K562 (cell line): Measurements from ENCODE around the gene ABHD16A. TPM values are rescaled to one million over a fixed set of nuclear protein-coding genes. Genes with fewer than 3 reads are reported as not detected.
A peak's percentile ranks its signal among the peaks of the same experiment; 100 is the strongest.

Experiments
- FOXA1 ChIP-seq: fragments of 450-650 bp; IDR thresholded peaks from 2 replicates; pipeline ENCODE4 v1.6.1; 2016; ENCODE audit warnings: mild to moderate bottlenecking, borderline replicate concordance
- GTF2A2 ChIP-seq: IDR thresholded peaks from 2 replicates; pipeline ENCODE4 v1.6.1; 2016; ENCODE audit warnings: mild to moderate bottlenecking, missing genetic modification characterization, missing compliant biosample characterization
- NR3C1 ChIP-seq: sonication (generic); formaldehyde crosslinking; IDR thresholded peaks from 2 replicates; pipeline ENCODE4 v1.8.1; 2022; ENCODE audit warnings: missing genetic modification reagents
- POLR2G ChIP-seq: fragments of 200-400 bp; formaldehyde crosslinking; IDR thresholded peaks from 2 replicates; pipeline ENCODE4 v1.6.1; 2017; ENCODE audit warnings: low read depth, mild to moderate bottlenecking, antibody characterized with exemption, low read length, moderate library complexity
- PTTG1 ChIP-seq: fragments of 450-650 bp; IDR thresholded peaks from 2 replicates; pipeline ENCODE4 v1.6.1; 2016; ENCODE audit warnings: low read depth, mild to moderate bottlenecking, missing genetic modification characterization, missing compliant biosample characterization
- RB1 ChIP-seq: fragments of 450-650 bp; IDR thresholded peaks from 2 replicates; pipeline ENCODE4 v1.6.1; 2017; ENCODE audit warnings: low read depth, mild to moderate bottlenecking
- RBFOX2 ChIP-seq: fragments of 200-400 bp; formaldehyde crosslinking; IDR thresholded peaks from 2 replicates; pipeline ENCODE4 v1.6.1; 2017; ENCODE audit warnings: low read depth, mild to moderate bottlenecking, low read length, moderate library complexity
- RBM17 ChIP-seq: fragments of 200-400 bp; formaldehyde crosslinking; IDR thresholded peaks from 2 replicates; pipeline ENCODE4 v1.6.1; 2017; ENCODE audit warnings: low read depth, mild to moderate bottlenecking, low read length, borderline replicate concordance
- RBM39 ChIP-seq: fragments of 200-400 bp; formaldehyde crosslinking; optimal IDR thresholded peaks from 2 replicates; pipeline ENCODE3; 2018; ENCODE audit warnings: low read depth, low read length
- SRSF7 ChIP-seq: fragments of 200-400 bp; formaldehyde crosslinking; optimal IDR thresholded peaks from 2 replicates; pipeline ENCODE3; 2017; ENCODE audit warnings: mild to moderate bottlenecking, low read depth, low read length
- STAT6 ChIP-seq: sonication (generic); formaldehyde crosslinking; IDR thresholded peaks from 2 replicates; pipeline ENCODE4 v1.8.1; 2023; ENCODE audit warnings: mild to moderate bottlenecking, missing genetic modification reagents
- THRB ChIP-seq: fragments of 450-650 bp; formaldehyde crosslinking; conservative IDR thresholded peaks from 2 replicates; pipeline ENCODE4 v1.4.0; 2022; ENCODE audit warnings: mild to moderate bottlenecking, missing genetic modification characterization
- VEZF1 ChIP-seq: fragments of 200-800 bp; sonication (Bioruptor generic); IDR thresholded peaks from 2 replicates; pipeline ENCODE4 v1.6.1; 2017; ENCODE audit warnings: missing genetic modification characterization, missing compliant biosample characterization
- WHSC1 ChIP-seq: IDR thresholded peaks from one replicate; pipeline ENCODE4 v1.6.1; 2012; ENCODE audit warnings: low read length, control low read depth, inconsistent platforms
- XRCC3 ChIP-seq: fragments of 450-650 bp; IDR thresholded peaks from 2 replicates; pipeline ENCODE4 v1.6.1; 2017; ENCODE audit warnings: mild to moderate bottlenecking, moderate library complexity
- ZNF174 ChIP-seq: fragments of 250-450 bp; sonication (Bioruptor Pico); IDR thresholded peaks from 2 replicates; pipeline ENCODE4 v1.4.0; 2020; ENCODE audit warnings: mild to moderate bottlenecking
- ZNF274 ChIP-seq: IDR thresholded peaks from 2 replicates; pipeline ENCODE4 v1.6.1; 2011; ENCODE audit warnings: low read depth, mild to moderate bottlenecking, low read length, moderate library complexity, borderline replicate concordance
- ZNF431 ChIP-seq: sonication (generic); formaldehyde crosslinking; IDR thresholded peaks from 2 replicates; pipeline ENCODE4 v1.8.0; 2022; ENCODE audit warnings: mild to moderate bottlenecking, missing genetic modification reagents
- ZNF740 ChIP-seq, 3 experiments: fragments of 200-800 bp in 1 of 3; sonication (Bioruptor generic) in 1 of 3; sonication (generic) in 1 of 3; formaldehyde crosslinking in 1 of 3; IDR thresholded peaks; 2 replicates each; pipeline versions ENCODE4 v1.6.1 to v1.8.0; 2016 to 2022; ENCODE audit warnings: mild to moderate bottlenecking in 2 of 3, missing compliant biosample characterization in 2 of 3, missing genetic modification characterization in 2 of 3, missing genetic modification reagents in 1 of 3
- polyA plus RNA-seq, 8 experiments: library from polyadenylated mRNA; depleted of rRNA in 4 of 8; stranded (reverse) in 5 of 8; unstranded in 3 of 8; fragments of >200 nt; fragmentation: Nextera tagmentation in 2 of 8; fragmentation: Illumina TruSeq in 1 of 8; extraction: Ambion mirVana in 2 of 8; extraction: Trizol in 1 of 8; gene quantifications; 2 replicates each; pipeline versions ENCODE4 v1.2.1 to v1.2.3, GENCODE V29; 2011 to 2014; ENCODE audit warnings: inconsistent platforms in 1 of 8, missing spikeins in 1 of 8
- total RNA-seq, 7 experiments: library from RNA; depleted of rRNA in 6 of 7; stranded (reverse); fragments of >200 nt in 6 of 7; fragmentation: Illumina TruSeq in 2 of 7; extraction: Trizol in 2 of 7; gene quantifications; 2 replicates each; pipeline versions ENCODE4 v1.2.1 to v1.2.3, GENCODE V29; 2011 to 2021; ENCODE audit warnings: low replicate concordance in 1 of 7

Gene ABHD16A
- total and polyA plus RNA-seq, 9 of the 15 experiments (the other 6 are each of a cell fraction or from before 2014, with no cell fraction given), result 25.8 to 120 (median 81.6) TPM

GRCh38 chr6:31691564-31692108 is 11.5 kb downstream of the ABHD16A start (continued):
- no peak for TF ChIP-seq FOXA1
- no peak for TF ChIP-seq ZNF274
- no peak for TF ChIP-seq XRCC3
- TF ChIP-seq ZNF431 (CRISPR knock-in tag), result no peak
- TF ChIP-seq NR3C1 (CRISPR knock-in tag), result no peak
- TF ChIP-seq GTF2A2 (tag), result 0 out of 2 replicates have a peak, but pooled peaks have one; percentile 27
- peak; percentile 30; the same call in 1 of the 2 replicates for TF ChIP-seq VEZF1 (CRISPR knock-in tag)
- TF ChIP-seq ZNF174 (CRISPR knock-in tag), result no peak
- TF ChIP-seq STAT6, result peak; percentile 53; the same call in 1 of the 2 replicates
- no peak for TF ChIP-seq RBM17
- TF ChIP-seq THRB, result no peak
- TF ChIP-seq SRSF7, result no peak
- TF ChIP-seq ZNF740 (CRISPR knock-in tag; IDR thresholded peaks at IDR 0.05), result no peak
- TF ChIP-seq ZNF740 (tag; IDR thresholded peaks at IDR 0.05), result 0 out of 4 replicates have a peak, but pooled peaks of 1 of the 2 experiments have one; percentile 9
- TF ChIP-seq RBFOX2, result peak; percentile 28
- peak; percentile 42; the same call in 1 of the 2 replicates for TF ChIP-seq POLR2G
- no peak for TF ChIP-seq PTTG1 (tag)
- 0 out of 2 replicates have a peak, but pooled peaks have one; percentile 30 for TF ChIP-seq RB1
- TF ChIP-seq WHSC1, result peak; percentile 74
- no peak for TF ChIP-seq RBM39
